Progenitor cell of endocrine pancreas (in vitro differentiated cells): Measurements from ENCODE around the gene PLA1A. TPM values are rescaled to one million over a fixed set of nuclear protein-coding genes. Genes with fewer than 3 reads are reported as not detected.

Experiments used
- DNase-seq: peaks from one replicate; pipeline ENCODE4 v3.0.0; 2021; ENCODE audit warnings: low spot score; ENCODE audit not compliant: unreplicated experiment
- H3K27ac Mint-ChIP-seq: 2 replicates; pipeline ENCODE4 v1.8.0; 2021; ENCODE audit warnings: mild to moderate bottlenecking, moderate library complexity, mixed read lengths
- H3K27me3 Mint-ChIP-seq: 2 replicates; pipeline ENCODE4 v1.8.0; 2021; ENCODE audit warnings: mixed read lengths
- H3K36me3 Mint-ChIP-seq: 2 replicates; pipeline ENCODE4 v1.8.0; 2022; ENCODE audit warnings: mixed read lengths; ENCODE audit not compliant: insufficient read depth
- H3K4me1 Mint-ChIP-seq: 2 replicates; pipeline ENCODE4 v1.8.0; 2021; ENCODE audit warnings: low read depth, mixed read lengths
- H3K4me3 Mint-ChIP-seq: 2 replicates; pipeline ENCODE4 v1.8.0; 2021; ENCODE audit warnings: low read depth, mild to moderate bottlenecking, moderate library complexity, mixed read lengths
- H3K9me3 Mint-ChIP-seq: 2 replicates; pipeline ENCODE4 v1.8.0; 2021; ENCODE audit warnings: low read depth, mixed read lengths
- CTCF ChIP-seq: fragments of 200-600 bp; sonication (generic); IDR thresholded peaks from one replicate; pipeline ENCODE4 v1.5.0; 2021; ENCODE audit warnings: antibody characterized with exemption, mild to moderate bottlenecking; ENCODE audit not compliant: unreplicated experiment
- total RNA-seq: library from RNA; stranded (reverse); gene quantifications from 2 replicates; pipeline ENCODE4 v1.2.1, GENCODE V29; 2021

The PLA1A gene
- total RNA-seq, 1 donor from 2014 or later: not detected

GRCh38 chr3:119579366-119580066 lies 18.2 kb upstream of the PLA1A start, which contains the start of gene ADPRH:
Gene ADPRH (plus strand): TSS chr3:119579492. CDS start chr3:119582170, 2,678 bp downstream.
- no peak for TF ChIP-seq CTCF
- DNase-seq: peak; percentile 63
- peaks cover 19% of the 10 kb centered on the region for H3K27me3 Mint-ChIP-seq
- H3K9me3 Mint-ChIP-seq: no peaks in the 10 kb centered on the region
- peaks cover 9% of the 10 kb centered on the region for H3K4me1 Mint-ChIP-seq
- H3K27ac Mint-ChIP-seq: peak within 1 kb of the TSS; percentile 96
- no peaks in the 10 kb centered on the region for H3K36me3 Mint-ChIP-seq
- H3K4me3 Mint-ChIP-seq: peak within 1 kb of the TSS; percentile 83

- Mint-ChIP-seq H3K27me3 (peaks cover 19% of the 10 kb centered on the region), H3K36me3 (no peaks in the 10 kb centered on the region), H3K27ac (peak overlapping the region; percentile 96), H3K4me1 (peaks cover 9% of the 10 kb centered on the region), H3K4me3 (peak overlapping the region; percentile 83), H3K9me3 (no peaks in the 10 kb centered on the region)
- no peak for DNase-seq
- TF ChIP-seq CTCF: no peak
Observed at GRCh38 chr3:119580067-119580760, 17.5 kb upstream of the PLA1A start.

- peaks cover 19% of the 10 kb centered on the region for H3K27me3 Mint-ChIP-seq
- no peaks in the 10 kb centered on the region for H3K9me3 Mint-ChIP-seq
- DNase-seq: no peak
- TF ChIP-seq CTCF: no peak
- H3K27ac Mint-ChIP-seq: no peak overlapping the region
- no peaks in the 10 kb centered on the region for H3K36me3 Mint-ChIP-seq
- H3K4me1 Mint-ChIP-seq: peaks cover 9% of the 10 kb centered on the region
- H3K4me3 Mint-ChIP-seq: no peak overlapping the region
Observed at GRCh38 chr3:119582178-119582577, 15.5 kb upstream of the PLA1A start.

GRCh38 chr3:119585208-119585607 lies 12.5 kb upstream of the PLA1A start:
- peaks cover 15% of the 10 kb centered on the region for H3K27me3 Mint-ChIP-seq
- H3K27ac Mint-ChIP-seq: no peak overlapping the region
- peaks cover 8% of the 10 kb centered on the region for H3K9me3 Mint-ChIP-seq
- no peak for TF ChIP-seq CTCF
- H3K4me3 Mint-ChIP-seq: no peak overlapping the region
- no peak for DNase-seq
- H3K4me1 Mint-ChIP-seq: peaks cover 5% of the 10 kb centered on the region
- peaks cover 1% of the 10 kb centered on the region for H3K36me3 Mint-ChIP-seq

GRCh38 chr3:119585856-119586570 lies 11.7 kb upstream of the PLA1A start:
- peaks cover 15% of the 10 kb centered on the region for H3K27me3 Mint-ChIP-seq
- TF ChIP-seq CTCF: no peak
- H3K4me3 Mint-ChIP-seq: no peak overlapping the region
- no peak overlapping the region for H3K27ac Mint-ChIP-seq
- DNase-seq: no peak
- H3K9me3 Mint-ChIP-seq: peaks cover 9% of the 10 kb centered on the region
- H3K4me1 Mint-ChIP-seq: no peaks in the 10 kb centered on the region
- peaks cover 1% of the 10 kb centered on the region for H3K36me3 Mint-ChIP-seq
